Measurements from ENCODE around the gene SGSM2. TPM values are rescaled to one million over a fixed set of nuclear protein-coding genes. Genes with fewer than 3 reads are reported as not detected.
A peak's percentile ranks its signal among the peaks of the same experiment; 100 is the strongest.

The SGSM2 gene
- total RNA-seq, 4 donors from 2014 or later = 41.0 to 148 (median 70.0) TPM

- intact Hi-C loops (cut with DNase I; ENCODE audit: low total_unique reads) = no loop called here
- no peak overlapping the region for H3K4me3 ChIP-seq
- H3K4me1 ChIP-seq = peaks cover 6 to 13% (median 10%) of the 10 kb centered on the region in 4 donors
- H3K27ac ChIP-seq = no peak overlapping the region
- peaks cover 0 to 67% (median 23%) of the 10 kb centered on the region in 4 donors for H3K36me3 ChIP-seq
- no peak for DNase-seq
- H3K9me3 ChIP-seq = no peaks in the 10 kb centered on the region
- WGBS, 2 donors (ENCODE audit: low coverage in 1 of 2) = 81% methylated on average over 3 of the region's 3 CpGs; no CpG with 5 or more reads in 1 of the 2 donors
- no peak for TF ChIP-seq POLR2AphosphoS5 (IDR thresholded peaks at IDR 0.05)
- no peak for TF ChIP-seq CTCF (IDR thresholded peaks at IDR 0.05)
- no peak for TF ChIP-seq EP300 (IDR thresholded peaks at IDR 0.05; ENCODE audit: low read depth)
- no peak for TF ChIP-seq POLR2A (IDR thresholded peaks at IDR 0.05)
- in situ Hi-C loops (cut with MboI; ENCODE audit: low pct_ligation_motif_present in 1 of 4, low pct_unique_long_range_greater_than_20kb in 1 of 4, low sequenced_read_pairs in 3 of 4) = no loop called here
- no peaks in the 10 kb centered on the region for H3K27me3 ChIP-seq
Observed at GRCh38 chr17:2331303-2331702, 6.0 kb upstream of the SGSM2 start.

GRCh38 chr17:2335726-2336214 lies 1.5 kb upstream of the SGSM2 start:
- Histone ChIP-seq H3K27me3 (no peaks in the 10 kb centered on the region), H3K9me3 (no peaks in the 10 kb centered on the region), H3K36me3 (peaks cover 0 to 37% (median 11%) of the 10 kb centered on the region in 4 donors), H3K4me3 (peak overlapping the region; percentile 35 to 98 (median 81)), H3K27ac (peak overlapping the region; percentile 92 to 95 (median 94)), H3K4me1 (peaks cover 6 to 24% (median 17%) of the 10 kb centered on the region in 4 donors)
- TF ChIP-seq POLR2AphosphoS5 (IDR thresholded peaks at IDR 0.05) = no peak
- TF ChIP-seq POLR2A (IDR thresholded peaks at IDR 0.05) = no peak
- no peak for TF ChIP-seq EP300 (IDR thresholded peaks at IDR 0.05; ENCODE audit: low read depth)
- TF ChIP-seq CTCF (IDR thresholded peaks at IDR 0.05) = no peak
- DNase-seq = peak; percentile 11
- intact Hi-C loops (cut with DNase I; ENCODE audit: low total_unique reads) (no loop called here), in situ Hi-C loops (cut with MboI; ENCODE audit: low pct_ligation_motif_present in 1 of 4, low pct_unique_long_range_greater_than_20kb in 1 of 4, low sequenced_read_pairs in 3 of 4) (no loop called here)
- WGBS, 2 donors (ENCODE audit: low coverage in 1 of 2) = 1% methylated on average over 17 of the region's 17 CpGs; no CpG with 5 or more reads in 1 of the 2 donors

GRCh38 chr17:2336215-2336851 lies 968 bp upstream of the SGSM2 start, which contains the start of gene TSR1:
TSS of gene TSR1 (minus strand) at chr17:2336457. CDS start at chr17:2336427, 30 bp downstream.
- H3K27ac ChIP-seq = peak within 1 kb of the TSS; percentile 92 to 95 (median 94)
- no peaks in the 10 kb centered on the region for H3K27me3 ChIP-seq
- no peaks in the 10 kb centered on the region for H3K9me3 ChIP-seq
- H3K4me1 ChIP-seq = peaks cover 6 to 24% (median 17%) of the 10 kb centered on the region in 4 donors
- intact Hi-C loops (cut with DNase I; ENCODE audit: low total_unique reads) (no loop called here), in situ Hi-C loops (cut with MboI; ENCODE audit: low pct_ligation_motif_present in 1 of 4, low pct_unique_long_range_greater_than_20kb in 1 of 4, low sequenced_read_pairs in 3 of 4) (no loop called here)
- no peak for TF ChIP-seq EP300 (IDR thresholded peaks at IDR 0.05; ENCODE audit: low read depth)
- TF ChIP-seq POLR2AphosphoS5 (IDR thresholded peaks at IDR 0.05) = peak; percentile 93 to 97 (median 97)
- peak; percentile 87 for TF ChIP-seq POLR2A (IDR thresholded peaks at IDR 0.05)
- TF ChIP-seq CTCF (IDR thresholded peaks at IDR 0.05) = peak in 1 of 5 experiments; percentile 26
- peaks cover 0 to 32% (median 8%) of the 10 kb centered on the region in 4 donors for H3K36me3 ChIP-seq
- peak; percentile 93 for DNase-seq
- 0% methylated on average over 29 of the region's 48 CpGs; no CpG with 5 or more reads in 1 of the 2 donors for WGBS, 2 donors (ENCODE audit: low coverage in 1 of 2)
- H3K4me3 ChIP-seq = peak within 1 kb of the TSS; percentile 67 to 98 (median 81)

GRCh38 chr17:2337544-2338314 lies 428 bp downstream of the SGSM2 start:
- WGBS, 2 donors (ENCODE audit: low coverage in 1 of 2) = 0 to 1% methylated on average over 23 to 56 of the region's 92 CpGs
- DNase-seq = peak; percentile 76
- H3K36me3 ChIP-seq = peaks cover 0 to 20% (median 2%) of the 10 kb centered on the region in 4 donors
- intact Hi-C loops (cut with DNase I; ENCODE audit: low total_unique reads) (no loop called here), in situ Hi-C loops (cut with MboI; ENCODE audit: low pct_ligation_motif_present in 1 of 4, low pct_unique_long_range_greater_than_20kb in 1 of 4, low sequenced_read_pairs in 3 of 4) (no loop called here)
- peak overlapping the region; percentile 67 to 98 (median 81) for H3K4me3 ChIP-seq
- H3K27me3 ChIP-seq = no peaks in the 10 kb centered on the region
- H3K27ac ChIP-seq = peak overlapping the region; percentile 92 to 95 (median 94)
- no peaks in the 10 kb centered on the region for H3K9me3 ChIP-seq
- TF ChIP-seq CTCF (IDR thresholded peaks at IDR 0.05) (peak in 1 of 5 experiments; percentile 9), EP300 (IDR thresholded peaks at IDR 0.05; ENCODE audit: low read depth) (no peak), POLR2A (IDR thresholded peaks at IDR 0.05) (peak; percentile 32), POLR2AphosphoS5 (IDR thresholded peaks at IDR 0.05) (peak in 2 of 3 donors; percentile 30 to 58)
- peaks cover 6 to 24% (median 17%) of the 10 kb centered on the region in 4 donors for H3K4me1 ChIP-seq
